Measurements from ENCODE around the gene PLIN5. TPM values are rescaled to one million over a fixed set of nuclear protein-coding genes. Genes with fewer than 3 reads are reported as not detected.

PLIN5 gene
- total and polyA plus RNA-seq, 2 of the 8 experiments (the other 6 are each of a cell fraction or from before 2014, with no cell fraction given) = 2.0 to 2.5 TPM

- TF ChIP-seq EZH2 (IDR thresholded peaks at IDR 0.05; ENCODE audit: low read depth, low read length, severe bottlenecking) (no peak), RXRA (IDR thresholded peaks at IDR 0.05; ENCODE audit: insufficient read depth, low read depth, low read length) (no peak), TEAD4 (IDR thresholded peaks at IDR 0.05; ENCODE audit: low read depth, low read length) (no peak), SRF (IDR thresholded peaks at IDR 0.05; ENCODE audit: low read depth, low read length) (no peak)
Measured at GRCh38 chr19:4487572-4487971, 47.5 kb downstream of the PLIN5 start (continued).
